ENCODE results near the gene S100B.

GRCh38 chr21:46585191-46585953 is 19.5 kb downstream of the S100B start:
- no peak for TF ChIP-seq POLR2AphosphoS5 (IDR thresholded peaks at IDR 0.05)
- no peak for TF ChIP-seq CTCF (IDR thresholded peaks at IDR 0.05)
- TF ChIP-seq EP300 (IDR thresholded peaks at IDR 0.05) = no peak
- TF ChIP-seq POLR2A (IDR thresholded peaks at IDR 0.05) = no peak

Data from stomach (tissue), 4 donors.